HG02973 (cell line): ENCODE measurements around the gene NINJ2.
"Not testable (repeated sequence)": the region's sequence is repeated elsewhere in the genome, so short reads cannot be mapped to it uniquely, and the experiment has no call there.

Source experiments
- ATAC-seq: cut with Tn5 transposase; IDR thresholded peaks from one replicate; pipeline ENCODE4 v1.9.1; 2021; ENCODE audit warnings: moderate library complexity; ENCODE audit not compliant: unreplicated experiment

Gene NINJ2

GRCh38 chr12:642633-643474 is 20.4 kb downstream of the NINJ2 start:
- peak; percentile 45 for ATAC-seq

DNA sequence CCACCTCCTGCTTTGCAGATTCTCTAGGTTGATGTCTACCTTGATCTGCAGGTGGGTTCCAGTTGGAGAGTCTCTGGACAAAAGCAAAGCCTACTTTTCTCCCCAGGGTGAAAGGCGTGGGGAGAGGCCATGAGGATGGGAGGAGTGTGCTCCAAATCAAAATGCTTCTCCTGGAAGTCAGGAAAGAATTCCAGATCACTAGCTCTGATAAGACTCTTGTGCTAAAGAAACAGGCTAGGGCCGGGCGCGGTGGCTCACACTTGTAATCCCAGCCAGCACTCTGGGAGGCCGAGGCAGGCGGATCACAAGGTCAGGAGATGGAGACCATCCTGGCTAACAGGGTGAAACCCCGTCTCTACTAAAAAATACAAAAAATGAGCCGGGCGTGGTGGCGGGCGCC is 21.9 kb downstream of the NINJ2 start:
- not testable (repeated sequence) for ATAC-seq

DNA sequence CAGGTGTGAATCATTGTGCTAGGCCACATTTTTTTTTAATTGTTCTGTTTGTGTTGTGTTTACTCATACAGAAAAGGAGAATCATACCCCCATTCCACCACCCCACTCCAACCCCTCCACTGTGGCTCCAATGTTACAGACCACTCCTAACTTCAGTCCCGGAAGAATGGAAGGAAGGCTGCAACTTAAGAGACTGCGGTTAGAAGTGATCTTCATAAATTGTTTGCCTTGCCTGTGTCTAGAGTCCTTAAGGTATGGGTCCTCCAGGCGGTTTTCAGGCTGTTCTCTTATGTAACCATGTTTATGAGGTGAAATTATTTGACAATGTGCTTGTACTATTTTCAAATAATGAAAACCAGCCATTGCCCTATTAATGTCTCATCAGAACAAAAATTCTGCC is 22.5 kb downstream of the NINJ2 start:
- ATAC-seq: no peak

DNA sequence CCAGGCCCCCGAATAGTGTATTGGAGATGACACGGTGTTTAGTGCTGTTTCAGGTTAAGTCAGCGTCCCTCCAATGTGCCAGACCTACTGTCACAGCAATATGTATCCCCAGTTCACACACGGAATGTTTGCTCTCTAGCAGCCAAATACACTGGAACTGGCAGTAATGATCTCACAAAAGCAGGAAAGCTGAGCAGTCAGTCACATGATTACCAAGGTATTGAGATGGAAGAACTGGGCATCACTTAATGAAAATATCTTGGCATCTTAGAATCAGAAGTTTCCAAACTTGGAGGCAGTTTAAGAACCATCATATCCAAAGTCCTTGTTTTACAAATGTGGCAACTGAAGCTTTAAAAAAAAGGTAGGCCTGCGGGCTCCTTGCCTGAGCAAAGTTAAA is 23.3 kb downstream of the NINJ2 start:
- no peak for ATAC-seq

DNA sequence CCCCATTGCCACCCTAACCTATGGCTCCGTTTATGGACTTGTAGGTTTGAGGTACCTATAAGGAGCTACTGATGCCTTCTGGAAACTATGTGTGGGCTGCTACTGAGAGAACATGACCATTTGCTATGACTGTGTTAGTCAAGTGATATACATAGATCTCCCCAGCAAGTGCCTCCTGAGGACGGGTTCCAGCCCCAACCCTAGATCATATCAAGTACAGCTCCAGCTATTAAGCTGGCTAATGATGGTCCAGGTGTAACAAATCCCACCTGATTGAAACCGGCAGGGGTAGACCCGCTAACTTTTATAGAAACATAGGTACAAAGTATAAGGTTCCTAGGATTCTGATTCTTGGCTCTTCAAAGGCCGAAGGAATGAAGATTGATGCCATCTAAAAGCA is 23.7 kb downstream of the NINJ2 start:
- ATAC-seq: no peak

DNA sequence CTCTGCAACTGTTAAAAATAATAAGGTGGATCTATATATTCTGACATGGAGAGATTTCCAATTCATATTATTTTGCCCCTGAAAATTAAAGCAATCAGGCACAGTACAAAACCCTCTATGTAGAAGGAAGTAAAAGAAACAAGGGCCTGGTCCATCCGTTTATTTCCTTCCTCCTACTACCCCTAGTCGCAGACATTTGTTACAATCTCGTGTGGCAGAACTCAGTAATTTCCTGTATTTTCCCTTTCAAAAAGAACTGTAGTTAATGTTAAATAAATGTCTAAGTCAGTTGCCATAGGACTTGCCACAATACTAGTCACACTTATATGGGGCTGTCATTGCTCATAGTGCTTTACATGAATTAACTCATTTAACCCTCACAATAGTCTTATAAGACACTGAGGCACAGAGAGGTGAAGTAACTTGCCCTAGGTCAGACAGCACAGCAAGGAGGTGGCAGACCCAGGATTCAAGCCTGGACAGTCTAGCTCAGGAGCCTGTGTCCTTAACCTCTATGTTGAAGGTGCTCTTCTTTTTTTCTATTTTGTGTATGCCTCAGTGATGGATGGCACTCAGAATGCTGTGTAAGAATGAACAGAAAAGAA is 24.2 kb downstream of the NINJ2 start:
- no peak for ATAC-seq

- ATAC-seq: no peak
These were observed 26.6 kb downstream of the NINJ2 start for GRCh38 chr12:636632-637031.

GRCh38 chr12:633731-634130 is 29.5 kb downstream of the NINJ2 start:
- no peak for ATAC-seq

GRCh38 chr12:632102-632696 is 31.0 kb downstream of the NINJ2 start:
- ATAC-seq: no peak

- peak; percentile 71 for ATAC-seq
These were observed 32.3 kb downstream of the NINJ2 start for GRCh38 chr12:630656-631632.

GRCh38 chr12:628742-629078 is 34.5 kb downstream of the NINJ2 start:
- not testable (repeated sequence) for ATAC-seq

GRCh38 chr12:627863-628741 is 35.1 kb downstream of the NINJ2 start:
- ATAC-seq: no peak

DNA sequence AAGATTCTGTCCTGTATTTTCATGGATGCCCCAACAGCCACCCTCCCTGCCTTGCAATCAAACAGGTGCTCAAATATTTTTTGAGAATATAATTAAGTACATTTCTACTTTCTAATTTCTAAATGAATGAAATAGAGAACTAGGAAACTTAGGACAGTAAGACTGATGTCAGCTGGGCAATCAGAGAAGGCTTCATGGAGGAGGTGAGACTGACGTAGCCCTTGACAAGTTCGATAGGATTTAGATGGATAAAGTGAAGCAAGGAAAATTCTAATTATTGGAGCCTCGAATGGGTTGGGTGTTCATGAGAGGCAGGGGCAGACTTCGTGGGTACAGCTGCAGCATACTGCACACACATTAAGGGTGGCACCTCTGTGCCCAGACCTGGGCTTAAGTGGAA is 36.0 kb downstream of the NINJ2 start:
- no peak for ATAC-seq

DNA sequence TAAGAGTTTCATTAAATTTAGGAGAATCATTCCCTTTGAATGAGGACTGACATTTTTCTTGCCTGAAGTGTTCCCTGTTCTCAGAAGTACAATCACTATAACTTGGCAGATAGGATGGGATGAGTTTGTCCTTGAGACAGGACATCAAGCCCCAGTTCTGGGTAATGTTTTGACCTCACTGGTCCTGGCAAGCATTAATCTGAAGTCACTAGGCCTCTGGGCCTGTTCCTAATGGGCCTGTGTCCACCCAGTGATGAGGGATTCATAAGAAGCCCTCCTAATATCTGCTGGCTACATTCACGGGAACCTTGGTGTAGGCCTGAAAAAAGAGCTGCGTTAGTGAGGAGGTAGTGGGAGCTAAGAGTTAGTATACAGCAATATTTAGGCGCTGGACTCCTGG is 37.2 kb downstream of the NINJ2 start:
- no peak for ATAC-seq

- ATAC-seq: no peak
These were observed 39.3 kb downstream of the NINJ2 start for GRCh38 chr12:623865-624372.

DNA sequence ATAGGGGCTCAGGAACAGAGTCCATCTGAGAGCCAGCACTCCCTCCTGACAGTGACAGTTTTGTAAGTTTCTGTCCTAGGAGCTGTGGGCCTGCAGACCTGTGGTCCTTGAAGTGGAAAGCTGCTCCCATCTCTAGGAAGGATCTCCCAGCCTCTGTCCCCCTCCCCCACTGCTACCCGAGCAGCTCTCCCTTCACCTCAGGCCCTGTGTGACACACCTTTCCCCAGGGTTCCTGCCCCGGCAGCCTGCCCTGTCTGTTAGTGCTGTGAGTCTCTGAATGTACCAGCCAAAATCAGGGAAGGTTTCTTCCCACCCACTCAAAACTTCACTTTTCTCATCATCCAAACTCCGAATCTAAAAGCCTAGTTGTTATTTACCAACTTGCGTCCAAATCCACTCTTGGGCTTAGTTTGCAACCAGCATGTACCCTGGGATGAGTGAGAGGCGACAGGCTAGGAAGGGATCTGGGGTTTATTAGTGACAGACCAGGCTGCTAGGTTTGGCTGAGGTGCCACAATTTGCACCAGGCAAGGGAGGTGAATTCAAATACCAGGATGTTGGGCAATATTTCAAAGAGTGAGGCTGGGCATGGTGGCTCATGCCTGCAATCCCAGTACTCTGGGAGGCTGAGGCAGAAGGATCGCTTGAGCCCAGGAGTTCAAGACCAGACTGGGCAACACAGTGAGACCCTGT is 39.9 kb downstream of the NINJ2 start:
- ATAC-seq: no peak

GRCh38 chr12:622416-622815 is 40.8 kb downstream of the NINJ2 start:
- no peak for ATAC-seq

DNA sequence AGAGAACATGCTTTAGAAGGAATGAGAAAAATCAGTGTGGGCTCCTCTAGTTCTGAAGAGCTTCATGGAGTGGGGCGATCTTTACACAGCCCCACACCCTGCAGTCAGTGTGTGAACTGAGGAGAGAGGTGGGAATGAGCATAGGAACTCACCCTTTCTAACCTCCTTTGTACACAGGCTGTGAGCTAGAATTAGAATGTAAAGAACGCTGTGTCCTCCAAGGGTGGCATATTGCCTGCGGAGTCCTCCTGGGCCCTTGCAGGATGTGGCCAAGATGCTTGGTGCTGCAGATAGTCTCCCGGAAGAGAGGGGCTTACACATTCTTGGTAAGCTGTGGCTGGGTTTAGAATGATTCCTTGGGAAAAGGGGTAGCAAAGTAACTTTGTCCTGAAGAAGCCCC is 43.9 kb downstream of the NINJ2 start:
- no peak for ATAC-seq

GRCh38 chr12:618605-619004 is 44.6 kb downstream of the NINJ2 start:
- no peak for ATAC-seq
